Activated CD8-positive, alpha-beta memory T cell treated with anti-CD3 and anti-CD28 coated beads for 1 hour (primary cell): ENCODE measurements around the gene NKX2-3.

Experiments used
- DNase-seq, 2 donors: peaks; one replicate each; pipeline ENCODE4 v3.0.0-alpha.2; 2020; ENCODE audit warnings: low read depth in 1 of 2; ENCODE audit errors: extremely low read depth in 1 of 2

NKX2-3 gene

GRCh38 chr10:99532687-99533495 lies at the start of gene NKX2-3:
TSS of gene NKX2-3 (plus strand) at chr10:99532942. CDS start at chr10:99533132, 190 bp downstream.
- DNase-seq = no peak

- no peak for DNase-seq
These were observed 47.8 kb upstream of the NKX2-3 start for GRCh38 chr10:99484626-99485581.

- DNase-seq = no peak
These were observed 45.5 kb upstream of the NKX2-3 start for GRCh38 chr10:99487125-99487807.

- no peak for DNase-seq
These were observed 43.5 kb upstream of the NKX2-3 start for GRCh38 chr10:99489271-99489670.

- no peak for DNase-seq
These were observed 35.3 kb upstream of the NKX2-3 start for GRCh38 chr10:99497343-99498025.

GRCh38 chr10:99506416-99506815 lies 26.3 kb upstream of the NKX2-3 start:
- no peak for DNase-seq

- no peak for DNase-seq
These were observed 25.5 kb upstream of the NKX2-3 start for GRCh38 chr10:99507265-99507664.

GRCh38 chr10:99513061-99513460 lies 19.7 kb upstream of the NKX2-3 start:
- DNase-seq = no peak

- DNase-seq = no peak
These were observed 13.1 kb upstream of the NKX2-3 start for GRCh38 chr10:99519690-99520039.

- DNase-seq = no peak
These were observed 12.5 kb upstream of the NKX2-3 start for GRCh38 chr10:99520040-99520846.

- no peak for DNase-seq
These were observed 11.6 kb upstream of the NKX2-3 start for GRCh38 chr10:99520847-99521764.

GRCh38 chr10:99521765-99522469 lies 10.8 kb upstream of the NKX2-3 start:
- no peak for DNase-seq

- DNase-seq = no peak
These were observed 10.1 kb upstream of the NKX2-3 start for GRCh38 chr10:99522470-99523250.

- no peak for DNase-seq
These were observed 9.4 kb upstream of the NKX2-3 start for GRCh38 chr10:99523251-99523773.

- DNase-seq = no peak
These were observed 8.6 kb upstream of the NKX2-3 start for GRCh38 chr10:99524050-99524666.

- DNase-seq = no peak
These were observed 7.9 kb upstream of the NKX2-3 start for GRCh38 chr10:99524736-99525380.
